Measurements from ENCODE around the gene HDAC4. TPM values are rescaled to one million over a fixed set of nuclear protein-coding genes. Genes with fewer than 3 reads are reported as not detected.

HDAC4 gene
- total and polyA plus RNA-seq, 8 donors = 1.7 to 98.8 (median 24.5) TPM

- intact Hi-C loops (cut with DNase I; ENCODE audit: low total_unique reads) = no loop called here
- WGBS, 5 donors = 88 to 93% (median 92%) methylated on average over 15 of the region's 15 CpGs
- no peak overlapping the region for H3K4me3 ChIP-seq
- no peaks in the 10 kb centered on the region for H3K27me3 ChIP-seq
- peaks cover 0 to 21% (median 6%) of the 10 kb centered on the region in 4 donors for H3K4me1 ChIP-seq
- peaks cover 0 to 34% (median 30%) of the 10 kb centered on the region in 4 donors for H3K36me3 ChIP-seq
- H3K27ac ChIP-seq = no peak overlapping the region
- no peaks in the 10 kb centered on the region for H3K9me3 ChIP-seq
- DNase-seq = peak; percentile 22 to 50
- TF ChIP-seq POLR2A (IDR thresholded peaks at IDR 0.05) (no peak), EP300 (IDR thresholded peaks at IDR 0.05) (no peak), POLR2AphosphoS5 (IDR thresholded peaks at IDR 0.05) (no peak)
- TF ChIP-seq, protein P1, sequence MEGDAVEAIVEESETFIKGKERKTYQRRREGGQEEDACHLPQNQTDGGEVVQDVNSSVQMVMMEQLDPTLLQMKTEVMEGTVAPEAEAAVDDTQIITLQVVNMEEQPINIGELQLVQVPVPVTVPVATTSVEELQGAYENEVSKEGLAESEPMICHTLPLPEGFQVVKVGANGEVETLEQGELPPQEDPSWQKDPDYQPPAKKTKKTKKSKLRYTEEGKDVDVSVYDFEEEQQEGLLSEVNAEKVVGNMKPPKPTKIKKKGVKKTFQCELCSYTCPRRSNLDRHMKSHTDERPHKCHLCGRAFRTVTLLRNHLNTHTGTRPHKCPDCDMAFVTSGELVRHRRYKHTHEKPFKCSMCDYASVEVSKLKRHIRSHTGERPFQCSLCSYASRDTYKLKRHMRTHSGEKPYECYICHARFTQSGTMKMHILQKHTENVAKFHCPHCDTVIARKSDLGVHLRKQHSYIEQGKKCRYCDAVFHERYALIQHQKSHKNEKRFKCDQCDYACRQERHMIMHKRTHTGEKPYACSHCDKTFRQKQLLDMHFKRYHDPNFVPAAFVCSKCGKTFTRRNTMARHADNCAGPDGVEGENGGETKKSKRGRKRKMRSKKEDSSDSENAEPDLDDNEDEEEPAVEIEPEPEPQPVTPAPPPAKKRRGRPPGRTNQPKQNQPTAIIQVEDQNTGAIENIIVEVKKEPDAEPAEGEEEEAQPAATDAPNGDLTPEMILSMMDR (IDR thresholded peaks at IDR 0.05) = no peak
Observed at GRCh38 chr2:239195318-239195871, 205.4 kb downstream of the HDAC4 start.

- no peaks in the 10 kb centered on the region for H3K9me3 ChIP-seq
- 92 to 98% (median 93%) methylated on average over 22 to 23 of the region's 23 CpGs for WGBS, 5 donors
- intact Hi-C loops (cut with DNase I; ENCODE audit: low total_unique reads) = no loop called here
- no peaks in the 10 kb centered on the region for H3K27me3 ChIP-seq
- H3K27ac ChIP-seq = no peak overlapping the region
- peaks cover 3 to 40% (median 34%) of the 10 kb centered on the region in 4 donors for H3K36me3 ChIP-seq
- no peak for TF ChIP-seq POLR2AphosphoS5 (IDR thresholded peaks at IDR 0.05)
- TF ChIP-seq POLR2A (IDR thresholded peaks at IDR 0.05) = no peak
- TF ChIP-seq, protein P1 (IDR thresholded peaks at IDR 0.05) = no peak
- TF ChIP-seq EP300 (IDR thresholded peaks at IDR 0.05) = no peak
- peak in 1 of 2 donors; percentile 23 for DNase-seq
- H3K4me1 ChIP-seq = peaks cover 0 to 20% (median 3%) of the 10 kb centered on the region in 4 donors
- no peak overlapping the region for H3K4me3 ChIP-seq
Observed at GRCh38 chr2:239194731-239195317, 206.0 kb downstream of the HDAC4 start.

- Histone ChIP-seq H3K27ac (no peak overlapping the region), H3K4me1 (peaks cover 0 to 14% (median under 1%) of the 10 kb centered on the region in 4 donors), H3K27me3 (no peaks in the 10 kb centered on the region), H3K4me3 (no peak overlapping the region), H3K36me3 (peaks cover 8 to 47% (median 42%) of the 10 kb centered on the region in 4 donors), H3K9me3 (peaks cover 0 to under 1% (median 0%) of the 10 kb centered on the region in 4 donors)
- 87 to 95% (median 90%) methylated on average over 17 of the region's 17 CpGs for WGBS, 5 donors
- TF ChIP-seq, protein P1 (IDR thresholded peaks at IDR 0.05) = no peak
- TF ChIP-seq POLR2A (IDR thresholded peaks at IDR 0.05) = no peak
- TF ChIP-seq POLR2AphosphoS5 (IDR thresholded peaks at IDR 0.05) = no peak
- TF ChIP-seq EP300 (IDR thresholded peaks at IDR 0.05) = no peak
- intact Hi-C loops (cut with DNase I; ENCODE audit: low total_unique reads) = no loop called here
- peak in 1 of 2 donors; percentile 8 for DNase-seq
Observed at GRCh38 chr2:239193925-239194677, 206.7 kb downstream of the HDAC4 start.

DNA sequence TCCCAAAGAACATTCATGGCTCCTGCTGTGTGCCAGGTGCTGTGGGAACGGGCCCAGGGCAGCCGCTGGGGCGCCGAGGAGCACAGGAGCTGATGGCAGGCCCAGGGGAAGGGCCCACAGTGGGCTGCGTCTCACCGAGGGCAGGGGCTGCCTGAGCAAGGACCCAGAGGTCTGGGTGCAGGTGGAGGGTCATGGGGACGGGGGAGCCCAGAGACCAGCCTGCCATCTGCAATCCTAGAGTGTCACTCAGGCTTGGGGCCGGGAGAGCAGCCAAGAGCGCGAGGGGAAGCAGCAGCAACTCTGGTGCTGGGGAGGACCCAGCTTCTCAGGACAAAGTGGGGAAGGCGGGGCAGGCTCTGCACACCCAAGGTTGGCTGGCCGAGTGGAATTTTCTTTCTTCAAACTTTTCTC is 207.4 kb downstream of the HDAC4 start:
- intact Hi-C loops (cut with DNase I; ENCODE audit: low total_unique reads) = no loop called here
- no peak for TF ChIP-seq POLR2AphosphoS5 (IDR thresholded peaks at IDR 0.05)
- no peak for TF ChIP-seq EP300 (IDR thresholded peaks at IDR 0.05)
- TF ChIP-seq, protein P1 (IDR thresholded peaks at IDR 0.05) = no peak
- TF ChIP-seq POLR2A (IDR thresholded peaks at IDR 0.05) = no peak
- Histone ChIP-seq H3K36me3 (peaks cover 13 to 52% (median 46%) of the 10 kb centered on the region in 4 donors), H3K27ac (no peak overlapping the region), H3K27me3 (no peaks in the 10 kb centered on the region), H3K4me3 (no peak overlapping the region), H3K4me1 (peaks cover 0 to 12% (median 0%) of the 10 kb centered on the region in 4 donors), H3K9me3 (peaks cover 0 to 7% (median 3%) of the 10 kb centered on the region in 4 donors)
- 81 to 93% (median 89%) methylated on average over 12 of the region's 12 CpGs for WGBS, 5 donors
- peak in 1 of 2 donors; percentile 16 for DNase-seq

Data from stomach (tissue), 9 donors.